WERI-Rb-1 (cell line): ENCODE results near the gene PREP.

Experiments
- DNase-seq: peaks from one replicate; pipeline ENCODE4 v3.0.0-alpha.2; 2020
- H3K27ac ChIP-seq: fragments of 250-450 bp; sonication (Bioruptor Pico); 2 replicates; pipeline ENCODE4 v1.5.1; 2020; ENCODE audit warnings: mild to moderate bottlenecking, moderate library complexity
- H3K27me3 ChIP-seq: fragments of 250-450 bp; sonication (Bioruptor Pico); 2 replicates; pipeline ENCODE4 v1.5.1; 2021; ENCODE audit warnings: mild to moderate bottlenecking, low read depth, moderate library complexity; ENCODE audit not compliant: insufficient read depth, severe bottlenecking
- H3K36me3 ChIP-seq: fragments of 250-450 bp; sonication (Bioruptor Pico); 2 replicates; pipeline ENCODE4 v1.5.1; 2020; ENCODE audit warnings: mild to moderate bottlenecking, moderate library complexity
- H3K4me3 ChIP-seq: 2 replicates; pipeline ENCODE4 v1.5.1; 2011; ENCODE audit warnings: low read depth, mild to moderate bottlenecking, control low read depth, low read length
- H3K9me3 ChIP-seq: fragments of 250-450 bp; sonication (Bioruptor Pico); 2 replicates; pipeline ENCODE4 v1.5.1; 2021; ENCODE audit warnings: mild to moderate bottlenecking, moderate library complexity; ENCODE audit not compliant: severe bottlenecking
- CTCF ChIP-seq: IDR thresholded peaks from 2 replicates; pipeline ENCODE4 v1.5.1; 2011; ENCODE audit warnings: low read depth, mild to moderate bottlenecking, control low read depth, inconsistent platforms, low read length

Gene PREP

DNA sequence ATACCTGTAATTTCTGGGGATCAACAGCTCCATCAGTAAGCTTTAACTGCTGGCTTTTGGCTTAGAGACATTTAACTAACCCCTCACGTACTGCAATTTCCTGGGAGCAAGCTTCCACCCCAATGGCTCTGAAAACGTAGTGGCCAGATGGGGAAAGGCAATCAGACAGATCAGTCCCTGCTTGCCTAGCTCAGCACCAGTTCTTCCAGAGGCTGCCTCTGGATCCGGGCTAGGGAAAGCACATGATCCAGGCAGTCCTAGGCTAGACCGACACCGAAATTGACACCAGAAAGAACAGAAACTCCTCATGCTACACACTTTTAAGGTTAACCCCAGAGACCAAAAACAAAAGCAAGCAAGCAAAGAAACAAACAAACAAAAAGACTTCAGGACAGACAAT is 13.3 kb downstream of the PREP start:
- H3K27ac ChIP-seq, result no peak overlapping the region
- DNase-seq, result no peak
- no peaks in the 10 kb centered on the region for H3K27me3 ChIP-seq
- no peaks in the 10 kb centered on the region for H3K9me3 ChIP-seq
- H3K4me3 ChIP-seq, result no peak overlapping the region
- no peaks in the 10 kb centered on the region for H3K36me3 ChIP-seq
- TF ChIP-seq CTCF, result no peak

- no peaks in the 10 kb centered on the region; the same call in 1 of the 2 replicates for H3K36me3 ChIP-seq
- TF ChIP-seq CTCF, result no peak
- H3K27ac ChIP-seq, result no peak overlapping the region
- no peak for DNase-seq
- no peaks in the 10 kb centered on the region for H3K27me3 ChIP-seq
- no peak overlapping the region for H3K4me3 ChIP-seq
- H3K9me3 ChIP-seq, result no peaks in the 10 kb centered on the region
Observed at GRCh38 chr6:105388392-105388791, 14.5 kb downstream of the PREP start.

DNA sequence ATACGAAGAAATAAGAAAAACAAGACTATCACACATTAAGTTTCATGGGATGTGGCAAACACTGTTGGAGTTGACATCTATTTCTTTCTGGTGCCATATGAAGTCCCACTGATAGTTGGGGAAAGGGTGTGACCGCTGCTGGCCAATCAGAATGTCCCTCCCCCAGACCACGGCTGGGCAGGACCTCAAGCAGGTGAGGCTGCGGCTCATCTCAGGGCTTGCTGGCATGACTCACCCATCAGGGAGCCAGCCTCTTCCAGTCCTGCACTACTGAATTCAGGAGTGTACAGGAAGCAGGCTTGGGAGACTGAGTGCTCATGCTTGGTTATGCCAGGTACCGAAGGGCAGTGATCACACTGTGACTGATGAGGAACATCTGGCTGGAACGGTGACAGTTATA is 18.9 kb downstream of the PREP start:
- no peak for TF ChIP-seq CTCF
- DNase-seq, result no peak
- Histone ChIP-seq H3K9me3 (no peaks in the 10 kb centered on the region), H3K27me3 (no peaks in the 10 kb centered on the region), H3K27ac (no peak overlapping the region), H3K36me3 (no peaks in the 10 kb centered on the region; the same call in 1 of the 2 replicates), H3K4me3 (no peak overlapping the region)

DNA sequence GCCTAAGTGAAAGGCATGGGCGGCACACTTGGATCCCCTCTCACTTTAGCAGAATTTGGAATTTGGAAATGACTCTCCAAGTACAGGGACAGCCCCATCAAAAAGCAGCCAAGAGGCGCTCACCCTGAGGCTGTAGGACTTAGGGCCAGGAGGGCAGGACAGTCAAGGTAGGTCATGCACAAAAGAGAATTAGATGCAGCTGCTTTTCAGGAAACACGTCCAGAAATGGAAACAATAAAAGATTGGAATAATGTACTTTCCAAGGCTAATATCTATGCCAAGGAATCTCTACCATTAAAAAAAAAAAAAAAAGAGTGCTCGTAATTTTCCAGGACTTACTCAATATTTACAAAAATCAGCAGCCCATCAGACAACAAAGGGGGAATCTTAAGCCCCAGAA is 19.9 kb downstream of the PREP start:
- no peaks in the 10 kb centered on the region; the same call in 1 of the 2 replicates for H3K36me3 ChIP-seq
- no peak for DNase-seq
- H3K9me3 ChIP-seq, result no peaks in the 10 kb centered on the region

DNA sequence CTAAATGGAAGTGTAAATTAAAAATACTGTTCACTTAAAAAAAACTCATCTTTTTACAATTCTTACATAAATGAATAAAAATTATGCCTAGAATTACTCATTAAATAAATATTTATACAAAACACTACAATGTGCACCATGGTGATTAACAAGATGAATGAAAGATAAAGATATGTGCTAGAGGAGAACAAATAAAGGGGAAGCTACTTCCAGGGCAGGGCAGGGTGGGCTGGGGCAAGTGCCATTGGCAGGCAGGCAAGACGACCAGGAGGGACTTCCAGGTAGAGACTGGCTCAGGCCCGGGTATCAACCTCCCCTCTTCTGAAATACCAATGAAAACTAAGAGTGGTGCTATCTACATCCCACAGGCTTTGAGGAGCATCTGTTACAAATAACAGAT is 20.4 kb downstream of the PREP start:
- Histone ChIP-seq H3K4me3 (no peak overlapping the region), H3K9me3 (no peaks in the 10 kb centered on the region), H3K27ac (no peak overlapping the region), H3K27me3 (no peaks in the 10 kb centered on the region), H3K36me3 (no peaks in the 10 kb centered on the region; the same call in 1 of the 2 replicates)
- TF ChIP-seq CTCF, result no peak
- DNase-seq, result no peak

More for the DNA sequence above, 19.9 kb downstream of the PREP start:
- Histone ChIP-seq H3K4me3 (no peak overlapping the region), H3K27me3 (no peaks in the 10 kb centered on the region), H3K27ac (no peak overlapping the region)
- TF ChIP-seq CTCF, result no peak

- DNase-seq, result no peak
- Histone ChIP-seq H3K27me3 (no peaks in the 10 kb centered on the region), H3K4me3 (no peak overlapping the region), H3K36me3 (peaks cover 4% of the 10 kb centered on the region; the same call in 1 of the 2 replicates), H3K27ac (no peak overlapping the region), H3K9me3 (no peaks in the 10 kb centered on the region)
- no peak for TF ChIP-seq CTCF
Observed at GRCh38 chr6:105380634-105381033, 22.2 kb downstream of the PREP start.
